ENCODE measurements around the gene AHRR. TPM values are rescaled to one million over a fixed set of nuclear protein-coding genes. Genes with fewer than 3 reads are reported as not detected.
"Not testable (repeated sequence)": the region's sequence is repeated elsewhere in the genome, so short reads cannot be mapped to it uniquely, and the experiment has no call there.

AHRR gene
- total RNA-seq, 1 experiment from 2014 or later, result 3.2 TPM

DNA sequence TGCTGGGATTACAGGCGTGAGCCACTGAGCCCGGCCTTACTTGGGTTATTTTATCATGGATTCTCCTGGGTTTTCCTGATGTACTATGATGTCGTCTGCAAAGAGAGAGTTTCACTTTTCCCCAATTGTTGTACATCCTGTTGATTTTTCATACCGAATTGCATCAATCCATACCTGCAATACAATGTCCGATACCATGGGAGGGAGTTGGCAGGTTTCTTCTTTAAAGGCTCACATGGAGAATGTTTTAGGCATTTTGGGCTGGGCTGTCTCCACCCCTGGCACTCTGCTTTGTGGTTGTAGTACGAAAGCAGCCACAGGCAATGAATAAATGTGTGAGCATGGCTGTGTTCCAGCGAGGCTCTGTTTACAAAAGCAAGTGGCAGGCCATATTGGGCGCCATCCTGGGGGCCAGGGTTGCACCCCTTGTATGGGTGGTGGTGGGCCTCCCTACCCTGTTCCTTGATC is 86.3 kb downstream of the AHRR start:
- BruUV-seq (replicated peaks), result no TSS peak
- TF ChIP-seq, protein P1, sequence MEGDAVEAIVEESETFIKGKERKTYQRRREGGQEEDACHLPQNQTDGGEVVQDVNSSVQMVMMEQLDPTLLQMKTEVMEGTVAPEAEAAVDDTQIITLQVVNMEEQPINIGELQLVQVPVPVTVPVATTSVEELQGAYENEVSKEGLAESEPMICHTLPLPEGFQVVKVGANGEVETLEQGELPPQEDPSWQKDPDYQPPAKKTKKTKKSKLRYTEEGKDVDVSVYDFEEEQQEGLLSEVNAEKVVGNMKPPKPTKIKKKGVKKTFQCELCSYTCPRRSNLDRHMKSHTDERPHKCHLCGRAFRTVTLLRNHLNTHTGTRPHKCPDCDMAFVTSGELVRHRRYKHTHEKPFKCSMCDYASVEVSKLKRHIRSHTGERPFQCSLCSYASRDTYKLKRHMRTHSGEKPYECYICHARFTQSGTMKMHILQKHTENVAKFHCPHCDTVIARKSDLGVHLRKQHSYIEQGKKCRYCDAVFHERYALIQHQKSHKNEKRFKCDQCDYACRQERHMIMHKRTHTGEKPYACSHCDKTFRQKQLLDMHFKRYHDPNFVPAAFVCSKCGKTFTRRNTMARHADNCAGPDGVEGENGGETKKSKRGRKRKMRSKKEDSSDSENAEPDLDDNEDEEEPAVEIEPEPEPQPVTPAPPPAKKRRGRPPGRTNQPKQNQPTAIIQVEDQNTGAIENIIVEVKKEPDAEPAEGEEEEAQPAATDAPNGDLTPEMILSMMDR (IDR thresholded peaks at IDR 0.05; ENCODE audit: unreplicated experiment), result no peak
- Mint-ChIP-seq H3K36me3 (ENCODE audit: insufficient read depth, unreplicated experiment) (no peaks in the 10 kb centered on the region), H3K27ac (ENCODE audit: low read depth, unreplicated experiment) (peak overlapping the region; percentile 94), H3K9me3 (ENCODE audit: unreplicated experiment) (no peaks in the 10 kb centered on the region), H3K27me3 (ENCODE audit: insufficient read depth, unreplicated experiment) (no peaks in the 10 kb centered on the region), H3K4me3 (ENCODE audit: unreplicated experiment) (peak overlapping the region; percentile 62), H3K4me1 (ENCODE audit: insufficient read depth, unreplicated experiment) (peaks cover 22% of the 10 kb centered on the region)
- ChIA-PET CTCF (no interaction called here), POLR2A (interaction anchor here (0.8 to 2.3 kb wide), 8 partner anchors 8 to 137 kb away, joined by 3 to 26 read pairs (median 4); partner anchors contain the start of genes EXOC3 and PDCD6)
- peak; percentile 85 for DNase-seq (ENCODE audit: unreplicated experiment)
- intact Hi-C loops (cut with micrococcal nuclease), result no loop called here

- no TSS peak for BruUV-seq (replicated peaks)
- ChIA-PET CTCF (interaction anchor here (1.2 kb wide), 1 partner anchor 33 kb away, joined by 3 read pairs; no protein-coding TSS in a partner anchor), POLR2A (interaction anchor here (0.6 to 0.7 kb wide), 3 partner anchors 36 to 507 kb away, joined by 3 to 5 read pairs (median 3); no protein-coding TSS in a partner anchor)
- H3K27ac Mint-ChIP-seq (ENCODE audit: low read depth, unreplicated experiment), result no peak overlapping the region
- H3K9me3 Mint-ChIP-seq (ENCODE audit: unreplicated experiment), result no peaks in the 10 kb centered on the region
- no peaks in the 10 kb centered on the region for H3K27me3 Mint-ChIP-seq (ENCODE audit: insufficient read depth, unreplicated experiment)
- intact Hi-C loops (cut with micrococcal nuclease), result no loop called here
- no peak overlapping the region for H3K4me3 Mint-ChIP-seq (ENCODE audit: unreplicated experiment)
- H3K36me3 Mint-ChIP-seq (ENCODE audit: insufficient read depth, unreplicated experiment), result no peaks in the 10 kb centered on the region
- TF ChIP-seq, protein P1 (IDR thresholded peaks at IDR 0.05; ENCODE audit: unreplicated experiment), result no peak
- DNase-seq (ENCODE audit: unreplicated experiment), result no peak
- H3K4me1 Mint-ChIP-seq (ENCODE audit: insufficient read depth, unreplicated experiment), result peaks cover 29% of the 10 kb centered on the region
These were observed 89.5 kb downstream of the AHRR start for GRCh38 chr5:410911-411517.

- Mint-ChIP-seq H3K9me3 (ENCODE audit: unreplicated experiment) (no peaks in the 10 kb centered on the region), H3K4me3 (ENCODE audit: unreplicated experiment) (no peak overlapping the region), H3K27me3 (ENCODE audit: insufficient read depth, unreplicated experiment) (no peaks in the 10 kb centered on the region), H3K4me1 (ENCODE audit: insufficient read depth, unreplicated experiment) (peaks cover 25% of the 10 kb centered on the region), H3K36me3 (ENCODE audit: insufficient read depth, unreplicated experiment) (no peaks in the 10 kb centered on the region), H3K27ac (ENCODE audit: low read depth, unreplicated experiment) (no peak overlapping the region)
- CTCF ChIA-PET, result interaction anchor here (1.2 kb wide), 1 partner anchor 33 kb away, joined by 3 read pairs; no protein-coding TSS in a partner anchor
- POLR2A ChIA-PET, result interaction anchor here (0.7 kb wide), 1 partner anchor 37 kb away, joined by 3 read pairs; no protein-coding TSS in a partner anchor
- TF ChIP-seq, protein P1 (IDR thresholded peaks at IDR 0.05; ENCODE audit: unreplicated experiment), result no peak
- DNase-seq (ENCODE audit: unreplicated experiment), result no peak
- BruUV-seq (replicated peaks), result no TSS peak
- intact Hi-C loops (cut with micrococcal nuclease), result no loop called here
These were observed 90.2 kb downstream of the AHRR start for GRCh38 chr5:411728-412127.

DNA sequence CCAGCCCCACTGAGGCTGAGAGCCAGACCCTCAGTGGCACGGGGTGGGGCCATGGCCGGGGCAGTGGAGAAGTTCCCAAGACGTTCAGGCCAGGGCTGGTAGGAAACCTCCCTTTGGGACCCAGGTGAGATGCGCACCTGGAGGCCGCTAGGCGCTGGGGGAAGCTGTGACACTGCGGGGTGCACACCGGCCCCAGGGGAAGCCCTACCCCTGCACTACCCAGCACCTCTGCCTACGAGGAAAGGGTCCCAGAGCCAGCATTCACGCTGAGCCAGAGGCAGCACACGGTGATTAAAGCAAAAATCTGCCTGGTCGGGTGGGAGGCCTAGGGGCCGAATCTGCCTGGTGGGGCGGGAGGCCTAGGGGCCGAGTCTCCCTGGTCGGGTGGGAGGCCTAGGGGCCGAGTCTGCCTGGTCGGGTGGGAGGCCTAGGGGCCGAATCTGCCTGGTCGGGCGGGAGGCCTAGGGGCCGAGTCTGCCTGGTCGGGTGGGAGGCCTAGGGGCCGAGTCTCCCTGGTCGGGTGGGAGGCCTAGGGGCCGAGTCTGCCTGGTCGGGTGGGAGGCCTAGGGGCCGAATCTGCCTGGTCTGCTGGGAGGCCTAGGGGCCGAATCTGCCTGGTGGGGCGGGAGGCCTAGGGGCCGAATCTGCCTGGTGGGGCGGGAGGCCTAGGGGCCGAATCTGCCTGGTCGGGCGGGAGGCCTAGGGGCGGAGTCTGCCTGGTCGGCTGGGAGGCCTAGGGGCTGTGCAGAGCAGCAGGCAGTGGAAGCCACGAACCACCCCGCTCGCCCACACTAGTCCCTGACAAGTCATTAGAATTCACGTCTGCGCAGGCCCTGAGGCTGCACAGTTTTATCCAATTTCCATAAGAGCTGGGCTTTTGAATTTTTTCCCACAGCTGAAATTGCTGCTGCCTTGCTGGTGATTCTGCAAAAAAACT is 93.7 kb downstream of the AHRR start:
- POLR2A ChIA-PET, result interaction anchor here (0.7 kb wide), 1 partner anchor 8 kb away, joined by 3 read pairs; no protein-coding TSS in a partner anchor
- intact Hi-C loops (cut with micrococcal nuclease); H3K4me3 Mint-ChIP-seq (ENCODE audit: unreplicated experiment); H3K27me3 Mint-ChIP-seq (ENCODE audit: insufficient read depth, unreplicated experiment); H3K27ac Mint-ChIP-seq (ENCODE audit: low read depth, unreplicated experiment); BruUV-seq (replicated peaks); H3K36me3 Mint-ChIP-seq (ENCODE audit: insufficient read depth, unreplicated experiment); DNase-seq (ENCODE audit: unreplicated experiment); H3K9me3 Mint-ChIP-seq (ENCODE audit: unreplicated experiment): not testable (repeated sequence)
- CTCF ChIA-PET, result interaction anchor here (1.2 kb wide), 1 partner anchor 22 kb away, joined by 3 read pairs; no protein-coding TSS in a partner anchor
- peaks cover 12% of the 10 kb centered on the region for H3K4me1 Mint-ChIP-seq (ENCODE audit: insufficient read depth, unreplicated experiment)
